Measurements from ENCODE around the gene ZNF593OS. TPM values are rescaled to one million over a fixed set of nuclear protein-coding genes. Genes with fewer than 3 reads are reported as not detected.

The ZNF593OS gene
- total RNA-seq, 2 donors from 2014 or later = not detected

DNA sequence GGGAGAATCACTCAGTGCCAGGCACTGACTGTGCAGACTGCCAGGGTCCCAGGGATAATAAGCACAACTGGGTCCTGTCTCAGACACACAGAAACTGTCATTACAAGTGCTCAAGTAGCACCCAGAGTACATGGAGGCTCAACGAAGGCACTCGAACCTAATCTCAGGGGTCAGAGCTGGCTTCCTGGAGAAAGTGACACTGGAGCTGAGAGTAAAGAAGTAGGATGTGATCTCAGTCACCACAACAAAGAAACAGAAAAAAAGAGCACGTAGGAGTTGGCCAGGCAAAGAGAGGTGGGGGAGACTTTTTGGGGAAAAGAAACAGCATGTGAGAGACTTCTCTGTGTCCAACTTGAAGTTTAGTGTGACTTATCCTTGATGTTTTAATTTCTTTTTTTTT, 20.1 kb upstream of the ZNF593OS start:
- intact Hi-C loops (cut with DNase I) = no loop called here
- Histone ChIP-seq H3K9me3 (no peaks in the 10 kb centered on the region), H3K4me3 (no peak overlapping the region), H3K27me3 (no peaks in the 10 kb centered on the region), H3K36me3 (replicated peaks in 1 of 2; ENCODE audit: insufficient read depth in 1 of 2, low read depth in 2 of 2) (peaks cover 0 to 3% of the 10 kb centered on the region in 2 donors), H3K4me1 (no peaks in the 10 kb centered on the region), H3K27ac (no peak overlapping the region)
- 36 to 53% methylated on average over 3 of the region's 3 CpGs for WGBS, 2 donors
- TF ChIP-seq, protein P1, sequence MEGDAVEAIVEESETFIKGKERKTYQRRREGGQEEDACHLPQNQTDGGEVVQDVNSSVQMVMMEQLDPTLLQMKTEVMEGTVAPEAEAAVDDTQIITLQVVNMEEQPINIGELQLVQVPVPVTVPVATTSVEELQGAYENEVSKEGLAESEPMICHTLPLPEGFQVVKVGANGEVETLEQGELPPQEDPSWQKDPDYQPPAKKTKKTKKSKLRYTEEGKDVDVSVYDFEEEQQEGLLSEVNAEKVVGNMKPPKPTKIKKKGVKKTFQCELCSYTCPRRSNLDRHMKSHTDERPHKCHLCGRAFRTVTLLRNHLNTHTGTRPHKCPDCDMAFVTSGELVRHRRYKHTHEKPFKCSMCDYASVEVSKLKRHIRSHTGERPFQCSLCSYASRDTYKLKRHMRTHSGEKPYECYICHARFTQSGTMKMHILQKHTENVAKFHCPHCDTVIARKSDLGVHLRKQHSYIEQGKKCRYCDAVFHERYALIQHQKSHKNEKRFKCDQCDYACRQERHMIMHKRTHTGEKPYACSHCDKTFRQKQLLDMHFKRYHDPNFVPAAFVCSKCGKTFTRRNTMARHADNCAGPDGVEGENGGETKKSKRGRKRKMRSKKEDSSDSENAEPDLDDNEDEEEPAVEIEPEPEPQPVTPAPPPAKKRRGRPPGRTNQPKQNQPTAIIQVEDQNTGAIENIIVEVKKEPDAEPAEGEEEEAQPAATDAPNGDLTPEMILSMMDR (IDR thresholded peaks at IDR 0.05) = no peak
- TF ChIP-seq POLR2A (IDR thresholded peaks at IDR 0.05) = no peak
- no peak for ATAC-seq
- no peak for DNase-seq

DNA sequence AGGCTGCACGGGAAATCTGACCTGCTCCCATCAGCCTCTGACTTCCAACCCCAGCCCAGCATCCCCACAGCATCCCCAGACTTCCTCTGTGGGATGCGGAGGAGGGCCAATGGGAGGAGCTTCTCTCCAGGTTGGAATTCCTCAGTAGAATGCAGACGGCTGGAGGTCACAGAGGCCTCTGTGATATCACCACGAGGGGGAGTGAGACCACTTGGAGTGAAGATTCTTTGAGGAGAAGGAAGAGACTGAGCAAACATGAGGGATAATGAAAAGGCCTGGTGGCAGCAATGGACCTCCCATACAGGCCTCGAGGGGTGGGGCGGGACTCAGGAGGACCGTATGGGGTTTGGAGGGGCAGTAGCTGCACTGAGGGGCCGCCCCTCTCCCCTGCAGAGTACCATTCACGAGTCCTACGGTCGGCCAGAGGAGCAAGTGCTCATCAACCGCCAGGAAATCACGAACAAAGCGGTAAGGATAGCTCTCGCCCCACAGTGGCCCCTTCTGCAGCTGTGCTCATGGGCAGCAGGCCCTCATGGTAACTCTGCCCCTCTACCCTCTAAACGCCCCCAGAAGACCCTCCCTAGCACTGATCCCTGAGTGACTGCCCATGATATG, 18.8 kb upstream of the ZNF593OS start, which contains the start of gene CATSPER4:
CATSPER4 (plus strand) TSS at position 230 of the 615 bp plus-strand sequence; CDS start at position 256, 26 bp downstream.
- DNase-seq (peak in 2 of 4 donors; percentile 11 to 33), ATAC-seq (no peak)
- Histone ChIP-seq H3K9me3 (no peaks in the 10 kb centered on the region), H3K27me3 (no peaks in the 10 kb centered on the region), H3K4me3 (no peak within 1 kb of the TSS), H3K36me3 (replicated peaks in 1 of 2; ENCODE audit: insufficient read depth in 1 of 2, low read depth in 2 of 2) (peaks cover 0 to 8% of the 10 kb centered on the region in 2 donors), H3K4me1 (no peaks in the 10 kb centered on the region), H3K27ac (no peak within 1 kb of the TSS)
- no peak for TF ChIP-seq POLR2A (IDR thresholded peaks at IDR 0.05)
- TF ChIP-seq, protein P1 (IDR thresholded peaks at IDR 0.05) = peak in 4 of 7 experiments; percentile 17 to 28 (median 21)
- intact Hi-C loops (cut with DNase I) = no loop called here
- 56 to 57% methylated on average over 14 to 16 of the region's 16 CpGs for WGBS, 2 donors

DNA sequence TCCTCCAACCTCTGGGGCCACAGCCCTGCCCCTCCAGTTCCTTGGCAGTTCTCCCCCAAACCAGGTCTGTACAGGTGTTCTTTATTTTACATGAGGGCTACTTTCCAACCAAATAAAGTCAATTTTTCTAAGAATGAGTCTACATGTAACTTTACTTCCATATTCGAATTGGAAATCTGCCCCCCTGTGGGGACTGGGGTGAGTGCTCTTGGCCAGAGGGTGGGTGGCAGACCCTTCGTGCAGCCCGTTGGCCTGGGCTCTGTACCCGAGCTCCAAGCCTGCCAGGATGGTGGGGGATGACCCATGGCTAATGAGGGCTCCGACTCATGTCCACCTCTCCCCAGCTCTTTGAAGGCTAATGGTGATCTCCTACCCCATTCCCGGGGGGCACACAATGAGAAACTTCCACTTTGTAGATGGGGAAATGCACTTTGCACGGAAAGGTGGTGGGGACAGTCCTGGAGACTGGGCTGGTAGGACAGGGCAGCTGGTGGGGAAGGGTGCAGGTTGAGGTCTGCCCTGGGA, 18.2 kb upstream of the ZNF593OS start:
- Histone ChIP-seq H3K4me3 (no peak overlapping the region), H3K4me1 (no peaks in the 10 kb centered on the region), H3K9me3 (no peaks in the 10 kb centered on the region), H3K36me3 (replicated peaks in 1 of 2; ENCODE audit: insufficient read depth in 1 of 2, low read depth in 2 of 2) (peaks cover 0 to 8% of the 10 kb centered on the region in 2 donors), H3K27ac (no peak overlapping the region), H3K27me3 (no peaks in the 10 kb centered on the region)
- WGBS, 2 donors = 60 to 62% methylated on average over 3 to 7 of the region's 7 CpGs
- DNase-seq (no peak), ATAC-seq (no peak)
- intact Hi-C loops (cut with DNase I) = no loop called here
- TF ChIP-seq, protein P1 (IDR thresholded peaks at IDR 0.05) = no peak
- no peak for TF ChIP-seq POLR2A (IDR thresholded peaks at IDR 0.05)

DNA sequence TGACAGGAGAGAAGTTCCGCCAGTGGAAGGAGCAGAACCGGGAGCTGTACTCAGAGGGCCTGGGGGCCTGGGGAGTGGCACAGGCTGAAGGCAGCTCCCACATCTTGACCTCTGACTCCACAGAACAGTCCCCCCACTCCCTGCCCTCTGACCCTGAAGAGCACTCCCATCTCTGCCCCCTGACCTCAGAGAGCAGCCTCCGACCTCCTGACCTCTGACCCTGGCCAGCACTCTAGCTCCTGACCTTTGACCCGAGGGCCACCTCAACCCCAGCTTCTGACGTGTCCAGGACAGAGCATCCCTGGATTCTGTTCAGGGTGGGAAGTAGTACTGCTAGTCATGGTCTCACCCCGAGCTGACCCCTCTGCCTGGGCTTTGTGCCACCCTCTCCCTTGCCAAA, 17.7 kb upstream of the ZNF593OS start:
- Histone ChIP-seq H3K36me3 (replicated peaks in 1 of 2; ENCODE audit: insufficient read depth in 1 of 2, low read depth in 2 of 2) (peaks cover 0 to 9% of the 10 kb centered on the region in 2 donors), H3K27me3 (no peaks in the 10 kb centered on the region), H3K4me1 (no peaks in the 10 kb centered on the region), H3K9me3 (no peaks in the 10 kb centered on the region), H3K27ac (no peak overlapping the region), H3K4me3 (no peak overlapping the region)
- intact Hi-C loops (cut with DNase I) = no loop called here
- ATAC-seq (no peak), DNase-seq (no peak)
- TF ChIP-seq, protein P1 (IDR thresholded peaks at IDR 0.05) = no peak
- no peak for TF ChIP-seq POLR2A (IDR thresholded peaks at IDR 0.05)
- WGBS, 2 donors = 61 to 79% methylated on average over 4 to 6 of the region's 6 CpGs

DNA sequence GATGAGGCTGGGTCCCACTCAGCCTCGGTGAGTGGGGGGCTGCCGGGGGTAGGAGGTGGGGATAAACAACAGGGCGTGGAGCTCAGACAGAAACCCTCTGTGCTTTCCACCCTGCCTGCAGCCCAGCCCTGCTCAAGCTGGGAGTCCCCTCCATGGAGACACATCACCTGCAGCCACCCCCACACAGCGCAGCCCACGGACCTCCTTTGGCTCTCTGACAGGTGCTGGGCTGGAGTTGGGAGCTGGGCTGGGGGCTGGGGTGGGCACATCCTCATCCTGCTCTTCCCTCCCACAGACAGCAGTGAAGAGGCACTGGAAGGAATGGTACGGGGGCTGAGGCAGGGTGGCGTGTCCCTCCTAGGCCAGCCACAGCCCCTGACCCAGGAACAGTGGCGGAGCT, 16.8 kb upstream of the ZNF593OS start:
- ATAC-seq (no peak), DNase-seq (no peak)
- Histone ChIP-seq H3K36me3 (replicated peaks in 1 of 2; ENCODE audit: insufficient read depth in 1 of 2, low read depth in 2 of 2) (peaks cover 0 to 11% of the 10 kb centered on the region in 2 donors), H3K27me3 (no peaks in the 10 kb centered on the region), H3K4me3 (no peak overlapping the region), H3K9me3 (no peaks in the 10 kb centered on the region), H3K27ac (no peak overlapping the region), H3K4me1 (no peaks in the 10 kb centered on the region)
- intact Hi-C loops (cut with DNase I) = no loop called here
- TF ChIP-seq, protein P1 (IDR thresholded peaks at IDR 0.05) = no peak
- TF ChIP-seq POLR2A (IDR thresholded peaks at IDR 0.05) = no peak
- WGBS, 2 donors = 98 to 100% methylated on average over 3 to 8 of the region's 8 CpGs
